ENCODE measurements around the gene FBXL4. TPM values are rescaled to one million over a fixed set of nuclear protein-coding genes. Genes with fewer than 3 reads are reported as not detected.

Gene FBXL4
- total RNA-seq, 1 donor from 2014 or later, result 18.5 TPM

- no peak overlapping the region for H3K27ac ChIP-seq
- peaks cover 15% of the 10 kb centered on the region for H3K4me1 ChIP-seq
- DNase-seq (no peak), ATAC-seq (no peak)
- no peaks in the 10 kb centered on the region for H3K36me3 ChIP-seq
- TF ChIP-seq CTCF (IDR thresholded peaks at IDR 0.05), result no peak
- no peak overlapping the region for H3K4me3 ChIP-seq
- H3K9me3 ChIP-seq, result no peaks in the 10 kb centered on the region
- H3K27me3 ChIP-seq, result peaks cover 62% of the 10 kb centered on the region
- intact Hi-C loops (cut with DNase I), result no loop called here
Measured at GRCh38 chr6:98848539-98849242, 99.1 kb downstream of the FBXL4 start.

GRCh38 chr6:98847779-98848538 lies 99.8 kb downstream of the FBXL4 start:
- Histone ChIP-seq H3K4me3 (peak overlapping the region; percentile 14), H3K27ac (no peak overlapping the region), H3K4me1 (peaks cover 15% of the 10 kb centered on the region), H3K9me3 (no peaks in the 10 kb centered on the region), H3K27me3 (peaks cover 70% of the 10 kb centered on the region), H3K36me3 (no peaks in the 10 kb centered on the region)
- intact Hi-C loops (cut with DNase I), result no loop called here
- DNase-seq, result peak; percentile 64
- TF ChIP-seq CTCF (IDR thresholded peaks at IDR 0.05), result no peak
- ATAC-seq, result peak; percentile 61

GRCh38 chr6:98847416-98847778 lies 100.3 kb downstream of the FBXL4 start:
- no peak for ATAC-seq
- H3K4me1 ChIP-seq, result peaks cover 15% of the 10 kb centered on the region
- no peak for TF ChIP-seq CTCF (IDR thresholded peaks at IDR 0.05)

GRCh38 chr6:98846021-98846380 lies 101.7 kb downstream of the FBXL4 start:
- peaks cover 15% of the 10 kb centered on the region for H3K4me1 ChIP-seq
- H3K4me3 ChIP-seq, result no peak overlapping the region
- intact Hi-C loops (cut with DNase I), result no loop called here
- H3K36me3 ChIP-seq, result no peaks in the 10 kb centered on the region
- no peaks in the 10 kb centered on the region for H3K9me3 ChIP-seq
- no peak for TF ChIP-seq CTCF (IDR thresholded peaks at IDR 0.05)
- peaks cover 89% of the 10 kb centered on the region for H3K27me3 ChIP-seq
- ATAC-seq (no peak), DNase-seq (no peak)
- H3K27ac ChIP-seq, result no peak overlapping the region

More at GRCh38 chr6:98847416-98847778, 100.3 kb downstream of the FBXL4 start:
- Histone ChIP-seq H3K27me3 (peaks cover 75% of the 10 kb centered on the region), H3K27ac (no peak overlapping the region), H3K36me3 (no peaks in the 10 kb centered on the region), H3K4me3 (peak overlapping the region; percentile 14), H3K9me3 (no peaks in the 10 kb centered on the region)
- intact Hi-C loops (cut with DNase I), result no loop called here
- DNase-seq, result no peak

GRCh38 chr6:98845211-98846020 lies 102.3 kb downstream of the FBXL4 start:
- no peak overlapping the region for H3K27ac ChIP-seq
- peaks cover 15% of the 10 kb centered on the region for H3K4me1 ChIP-seq
- H3K27me3 ChIP-seq, result peaks cover 95% of the 10 kb centered on the region
- H3K9me3 ChIP-seq, result no peaks in the 10 kb centered on the region
- peak overlapping the region; percentile 1 for H3K4me3 ChIP-seq
- H3K36me3 ChIP-seq, result no peaks in the 10 kb centered on the region
- DNase-seq (peak; percentile 83), ATAC-seq (peak; percentile 84)
- intact Hi-C loops (cut with DNase I), result no loop called here
- TF ChIP-seq CTCF (IDR thresholded peaks at IDR 0.05), result peak; percentile 82
